IMR-90 (cell line): ENCODE results near the gene KCNJ4. TPM values are rescaled to one million over a fixed set of nuclear protein-coding genes. Genes with fewer than 3 reads are reported as not detected.

Source experiments
- ATAC-seq: fragments of 200-7000 bp; cut with Tn5 transposase; 2 replicates; pipeline ENCODE4 v1.9.1; 2020; ENCODE audit warnings: low read depth, mild to moderate bottlenecking, moderate library complexity
- BruUV-seq: library from RNA; stranded (reverse); fragments of 400-500 nt; replicated peaks from 2 replicates; lab custom pipeline; 2021; lab: Mats Ljungman, UMichigan
- CTCF ChIA-PET: fragments of 300-600 bp; formaldehyde crosslinking; extraction: SDS; loops from one replicate; lab custom pipeline; 2021; ENCODE audit warnings: antibody characterized with exemption; lab: Yijun Ruan, JAX
- POLR2A ChIA-PET: fragments of 300-600 bp; sonication (Branson Sonifier 250); formaldehyde crosslinking; loops from one replicate; lab custom pipeline; 2022; ENCODE audit warnings: antibody characterized with exemption; ENCODE audit not compliant: unreplicated experiment; lab: Charles Lee
- DNase-seq: peaks from one replicate; pipeline ENCODE4 v3.0.0; 2013
- H2AFZ ChIP-seq: replicated peaks from 2 replicates; pipeline ENCODE3; 2013; ENCODE audit warnings: low read length, mild to moderate bottlenecking; ENCODE audit not compliant: poor library complexity
- H2AK5ac ChIP-seq: 2 replicates; pipeline ENCODE4 v1.6.1; 2013; ENCODE audit warnings: low read depth, low read length, inconsistent platforms
- H2AK9ac ChIP-seq: replicated peaks from 2 replicates; pipeline ENCODE3; 2013; ENCODE audit warnings: mild to moderate bottlenecking, low read depth, low read length, moderate library complexity; ENCODE audit not compliant: poor library complexity
- H2BK120ac ChIP-seq: 2 replicates; pipeline ENCODE4 v1.6.1; 2013; ENCODE audit warnings: low read depth, low read length, inconsistent platforms
- H2BK15ac ChIP-seq: 3 replicates; pipeline ENCODE4 v1.6.1; 2013; ENCODE audit warnings: low read depth, low read length, inconsistent platforms
- H2BK20ac ChIP-seq: 2 replicates; pipeline ENCODE4 v1.6.1; 2013; ENCODE audit warnings: low read depth, mild to moderate bottlenecking, inconsistent platforms, low read length, moderate library complexity
- H2BK5ac ChIP-seq: 2 replicates; pipeline ENCODE4 v1.6.1; 2013; ENCODE audit warnings: mild to moderate bottlenecking, low read depth, low read length, inconsistent platforms; ENCODE audit not compliant: poor library complexity, severe bottlenecking
- H3K14ac ChIP-seq: replicated peaks from 2 replicates; pipeline ENCODE4 v1.6.1; 2013; ENCODE audit warnings: low read depth, low read length, inconsistent platforms
- H3K18ac ChIP-seq: 2 replicates; pipeline ENCODE4 v1.6.1; 2013; ENCODE audit warnings: low read depth, low read length, control low read depth
- H3K23ac ChIP-seq: 2 replicates; pipeline ENCODE4 v1.6.1; 2013; ENCODE audit warnings: low read depth, low read length, inconsistent platforms
- H3K27ac ChIP-seq: 2 replicates; pipeline ENCODE4 v1.5.1; 2013; ENCODE audit warnings: mild to moderate bottlenecking, control low read depth, low read length; ENCODE audit not compliant: insufficient read depth
- H3K27me3 ChIP-seq: 2 replicates; pipeline ENCODE4 v1.6.1; 2013; ENCODE audit warnings: low read length; ENCODE audit not compliant: control insufficient read depth, insufficient read depth
- H3K36me3 ChIP-seq: 2 replicates; pipeline ENCODE4 v1.6.1; 2013; ENCODE audit warnings: low read length, mixed read lengths; ENCODE audit not compliant: control insufficient read depth, insufficient read depth
- H3K4ac ChIP-seq: 2 replicates; pipeline ENCODE4 v1.6.1; 2013; ENCODE audit warnings: low read depth, low read length, inconsistent platforms
- H3K4me1 ChIP-seq: 2 replicates; pipeline ENCODE4 v1.6.1; 2013; ENCODE audit warnings: low read length, mixed read lengths; ENCODE audit not compliant: control insufficient read depth, insufficient read depth
- H3K4me2 ChIP-seq: 2 replicates; pipeline ENCODE4 v1.6.1; 2013; ENCODE audit warnings: low read depth, mild to moderate bottlenecking, control low read depth, low read length, moderate library complexity
- H3K4me3 ChIP-seq: 2 replicates; pipeline ENCODE4 v1.5.1; 2013; ENCODE audit warnings: low read depth, mild to moderate bottlenecking, control low read depth, low read length, moderate library complexity; ENCODE audit not compliant: insufficient read depth
- H3K56ac ChIP-seq: 2 replicates; pipeline ENCODE4 v1.6.1; 2013; ENCODE audit warnings: low read length, inconsistent platforms; ENCODE audit not compliant: insufficient read depth; ENCODE audit errors: extremely low read depth
- H3K79me1 ChIP-seq, 2 experiments: 2 replicates each; pipeline ENCODE4 v1.6.1; 2013; ENCODE audit warnings: low read length in 2 of 2, inconsistent platforms in 1 of 2, low read depth in 1 of 2
- H3K9ac ChIP-seq: 2 replicates; pipeline ENCODE4 v1.6.1; 2013; ENCODE audit warnings: low read depth, low read length, control low read depth
- H3K9me1 ChIP-seq: 2 replicates; pipeline ENCODE4 v1.6.1; 2013; ENCODE audit warnings: low read length, inconsistent platforms; ENCODE audit not compliant: insufficient read depth
- H3K9me3 ChIP-seq: 2 replicates; pipeline ENCODE4 v1.6.1; 2013; ENCODE audit warnings: low read length; ENCODE audit not compliant: control insufficient read depth, insufficient read depth
- H4K20me1 ChIP-seq: 2 replicates; pipeline ENCODE4 v1.6.1; 2013; ENCODE audit warnings: low read length, inconsistent platforms; ENCODE audit not compliant: insufficient read depth
- H4K5ac ChIP-seq: 2 replicates; pipeline ENCODE4 v1.6.1; 2013; ENCODE audit warnings: mild to moderate bottlenecking, low read depth, low read length, control low read depth
- H4K8ac ChIP-seq, 2 experiments: 2 replicates each; pipeline ENCODE4 v1.6.1; 2013; ENCODE audit warnings: low read depth in 2 of 2, low read length in 2 of 2, control low read depth in 1 of 2, inconsistent platforms in 1 of 2
- H4K91ac ChIP-seq: 2 replicates; pipeline ENCODE4 v1.6.1; 2013; ENCODE audit warnings: low read depth, low read length, inconsistent platforms; ENCODE audit not compliant: insufficient read depth
- NFE2L2 ChIP-seq: fragments of 150-350 bp; IDR thresholded peaks from 2 replicates; pipeline ENCODE4 v1.6.1; 2016; ENCODE audit warnings: low read depth, mild to moderate bottlenecking, low read length
- WGBS, 2 experiments: methylation state at CpG; one replicate each; pipeline versions ENCODE4 v1.1.5 to v1.1.7; 2013; ENCODE audit warnings: missing lambda C conversion rate in 2 of 2; ENCODE audit not compliant: insufficient read length in 1 of 2; ENCODE audit errors: extremely low coverage in 2 of 2; 5-methylcytosine and 5-hydroxymethylcytosine counted together
- dilution Hi-C: fragments of 300-500 bp; cut with HindIII; formaldehyde crosslinking; loops from one replicate; pipeline ENCODE4 v1.14.3; 2018; ENCODE audit warnings: low sequenced_read_pairs; ENCODE audit not compliant: unreplicated experiment
- in situ Hi-C: fragments of 300-500 bp; cut with MboI; formaldehyde crosslinking; loops from 3 replicates; pipeline ENCODE4 v1.14.3; 2019; ENCODE audit warnings: low sequenced_read_pairs, inconsistent platforms, mixed read lengths
- intact Hi-C: fragments of 100-400 bp; cut with micrococcal nuclease; formaldehyde crosslinking; loops from 2 replicates; pipeline ENCODE4 v1.10.0; 2022
- polyA plus RNA-seq, 3 experiments: library from polyadenylated mRNA; depleted of rRNA; stranded (reverse); fragments of >200 nt; gene quantifications; 2 replicates each; pipeline ENCODE4 v1.2.3, GENCODE V29; 2012; ENCODE audit warnings: low replicate concordance in 1 of 3
- total RNA-seq: library from RNA; depleted of rRNA; stranded (reverse); fragments of >200 nt; gene quantifications from 2 replicates; pipeline ENCODE4 v1.2.3, GENCODE V29; 2012
- TF ChIP-seq, protein P1 (sequence below): conservative IDR thresholded peaks from 2 replicates; pipeline ENCODE4 v1.5.1; 2012; ENCODE audit warnings: mild to moderate bottlenecking, low read depth, low read length, improper control_type of control experiment

KCNJ4 gene
- total and polyA plus RNA-seq, 2 of the 4 experiments (the other 2 are of a cell fraction) = not detected

DNA sequence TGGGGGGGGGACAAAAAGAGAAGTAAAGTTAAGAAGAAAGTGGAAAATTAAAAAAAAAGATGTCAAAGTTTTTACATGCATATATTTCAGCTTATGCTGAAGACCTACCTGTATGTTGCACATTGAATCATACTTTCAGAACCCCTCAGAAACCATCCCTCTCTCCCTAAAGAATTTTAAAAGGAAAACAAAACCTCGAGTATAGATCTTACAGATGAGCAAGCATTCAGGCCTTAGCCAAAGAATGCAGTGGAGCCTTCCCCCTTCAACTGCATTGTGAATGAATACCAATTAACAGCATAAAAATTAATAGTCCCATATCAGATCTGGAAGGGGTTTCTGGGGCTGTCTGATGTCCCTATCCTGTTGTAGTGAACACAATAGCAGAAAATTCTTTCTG lies 29.2 kb upstream of the KCNJ4 start:
- BruUV-seq = no TSS peak
- Histone ChIP-seq H4K91ac (no peak overlapping the region), H3K9me3 (no peaks in the 10 kb centered on the region), H3K14ac (no peak overlapping the region), H3K4ac (no peak overlapping the region), H3K23ac (0 out of 2 replicates have a peak overlapping the region, but pooled peaks have one; percentile 11), H2BK15ac (no peak overlapping the region), H4K8ac (no peak overlapping the region), H2AK5ac (no peak overlapping the region), H4K20me1 (peaks cover 81% of the 10 kb centered on the region), H3K9ac (no peak overlapping the region), H3K4me3 (no peak overlapping the region), H2BK20ac (no peak overlapping the region), H2BK120ac (no peak overlapping the region), H3K27ac (no peak overlapping the region), H2AFZ (no peak overlapping the region), H3K4me1 (peaks cover 15% of the 10 kb centered on the region), H4K5ac (no peak overlapping the region), H3K18ac (no peak overlapping the region), H3K27me3 (no peaks in the 10 kb centered on the region), H3K9me1 (peaks cover 18% of the 10 kb centered on the region), H3K4me2 (no peak overlapping the region), H3K56ac (no peak overlapping the region), H3K79me1 (peaks cover 37 to 71% of the 10 kb centered on the region in 2 experiments), H2AK9ac (no peak overlapping the region), H2BK5ac (no peak overlapping the region), H3K36me3 (peaks cover 66% of the 10 kb centered on the region)
- ChIA-PET POLR2A (interaction anchor here (0.6 kb wide), 1 partner anchor 36 kb away, joined by 4 read pairs; no protein-coding TSS in a partner anchor), CTCF (no interaction called here)
- WGBS, 2 experiments = no CpG with 5 or more reads among the region's 1 CpG
- in situ Hi-C loops (no loop called here), intact Hi-C loops (no loop called here), dilution Hi-C loops (no loop called here)
- no peak for DNase-seq
- ATAC-seq = no peak
- no peak for TF ChIP-seq NFE2L2
- TF ChIP-seq, protein P1, sequence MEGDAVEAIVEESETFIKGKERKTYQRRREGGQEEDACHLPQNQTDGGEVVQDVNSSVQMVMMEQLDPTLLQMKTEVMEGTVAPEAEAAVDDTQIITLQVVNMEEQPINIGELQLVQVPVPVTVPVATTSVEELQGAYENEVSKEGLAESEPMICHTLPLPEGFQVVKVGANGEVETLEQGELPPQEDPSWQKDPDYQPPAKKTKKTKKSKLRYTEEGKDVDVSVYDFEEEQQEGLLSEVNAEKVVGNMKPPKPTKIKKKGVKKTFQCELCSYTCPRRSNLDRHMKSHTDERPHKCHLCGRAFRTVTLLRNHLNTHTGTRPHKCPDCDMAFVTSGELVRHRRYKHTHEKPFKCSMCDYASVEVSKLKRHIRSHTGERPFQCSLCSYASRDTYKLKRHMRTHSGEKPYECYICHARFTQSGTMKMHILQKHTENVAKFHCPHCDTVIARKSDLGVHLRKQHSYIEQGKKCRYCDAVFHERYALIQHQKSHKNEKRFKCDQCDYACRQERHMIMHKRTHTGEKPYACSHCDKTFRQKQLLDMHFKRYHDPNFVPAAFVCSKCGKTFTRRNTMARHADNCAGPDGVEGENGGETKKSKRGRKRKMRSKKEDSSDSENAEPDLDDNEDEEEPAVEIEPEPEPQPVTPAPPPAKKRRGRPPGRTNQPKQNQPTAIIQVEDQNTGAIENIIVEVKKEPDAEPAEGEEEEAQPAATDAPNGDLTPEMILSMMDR = no peak
